T-helper 17 cell (primary cell): ENCODE results near the gene MRPL45. TPM values are rescaled to one million over a fixed set of nuclear protein-coding genes. Genes with fewer than 3 reads are reported as not detected.
"Not testable (repeated sequence)": the region's sequence is repeated elsewhere in the genome, so short reads cannot be mapped to it uniquely, and the experiment has no call there.

ENCODE experiments used
- ATAC-seq: fragments of 150-1000 bp; cut with Tn5 transposase; 2 replicates; pipeline ENCODE4 v1.10.0; 2021; ENCODE audit warnings: mild to moderate bottlenecking, moderate library complexity
- DNase-seq, 3 donors: peaks; one replicate each; pipeline versions ENCODE4 v3.0.0 to v3.0.0-alpha.2; 2020 to 2021
- H3K9me3 ChIP-seq: one replicate; pipeline ENCODE4 v1.7.0; 2013; ENCODE audit warnings: low read length, mild to moderate bottlenecking; ENCODE audit not compliant: control insufficient read depth, poor library complexity, severe bottlenecking
- H3K27ac Mint-ChIP-seq: one replicate; pipeline ENCODE4 v1.8.0; 2022; ENCODE audit warnings: mild to moderate bottlenecking, moderate library complexity, mixed read lengths
- H3K27me3 Mint-ChIP-seq: one replicate; pipeline ENCODE4 v1.8.0; 2022; ENCODE audit warnings: mixed read lengths
- H3K36me3 Mint-ChIP-seq: one replicate; pipeline ENCODE4 v1.8.0; 2022; ENCODE audit warnings: low read depth, mixed read lengths
- H3K4me1 Mint-ChIP-seq: one replicate; pipeline ENCODE4 v1.8.0; 2022; ENCODE audit warnings: mild to moderate bottlenecking, mixed read lengths
- H3K4me3 Mint-ChIP-seq: one replicate; pipeline ENCODE4 v1.8.0; 2022; ENCODE audit warnings: mild to moderate bottlenecking, moderate library complexity, mixed read lengths
- total RNA-seq, 4 donors: library from RNA in 2 of 4; stranded (reverse) in 2 of 4; gene quantifications; one replicate each; pipeline ENCODE4 v1.2.3 and lab custom pipeline; 2022 to 2026

MRPL45 gene
- total RNA-seq, 2 donors from 2014 or later: 17.4 to 17.7 TPM

DNA sequence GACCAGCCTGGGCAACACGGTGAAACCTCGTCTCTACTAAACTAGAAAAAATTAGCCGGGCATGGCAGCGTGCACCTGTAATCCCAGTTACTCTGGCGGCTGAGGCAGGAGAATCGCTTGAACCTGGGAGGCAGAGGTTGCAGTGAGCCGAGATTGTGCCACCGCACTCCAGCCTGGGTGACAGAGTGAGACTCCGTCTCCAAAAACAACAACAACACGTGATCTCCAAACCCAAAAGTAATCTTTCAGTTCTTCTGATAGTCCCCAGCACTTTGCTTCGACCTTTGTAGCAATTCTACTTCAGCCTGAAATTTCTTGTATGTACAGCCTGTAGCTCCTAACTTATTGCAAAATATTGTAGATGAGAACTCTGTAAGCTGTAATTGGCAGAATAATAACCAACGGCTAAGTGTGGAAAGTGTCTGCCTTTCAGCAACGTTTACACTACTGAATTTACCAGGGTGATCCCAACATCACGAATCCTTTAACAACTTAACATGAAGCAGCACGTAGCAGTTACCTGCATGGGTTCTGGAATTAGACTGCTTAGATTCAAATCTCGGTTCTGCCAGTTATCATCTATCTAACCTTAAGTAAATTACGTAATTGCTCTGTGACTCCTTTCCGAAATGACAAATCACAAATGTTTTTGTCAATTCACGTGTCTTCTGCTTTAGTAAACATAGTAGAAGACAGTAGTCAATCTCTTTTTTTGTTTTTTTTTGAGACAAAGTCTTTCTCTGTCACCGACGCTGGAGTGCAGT lies 1.2 kb upstream of the MRPL45 start:
- Mint-ChIP-seq H3K27ac (peak overlapping the region; percentile 97), H3K4me3 (peak overlapping the region; percentile 25)
- H3K4me1 Mint-ChIP-seq, ATAC-seq, DNase-seq, H3K36me3 Mint-ChIP-seq, H3K27me3 Mint-ChIP-seq, H3K9me3 ChIP-seq: not testable (repeated sequence)

DNA sequence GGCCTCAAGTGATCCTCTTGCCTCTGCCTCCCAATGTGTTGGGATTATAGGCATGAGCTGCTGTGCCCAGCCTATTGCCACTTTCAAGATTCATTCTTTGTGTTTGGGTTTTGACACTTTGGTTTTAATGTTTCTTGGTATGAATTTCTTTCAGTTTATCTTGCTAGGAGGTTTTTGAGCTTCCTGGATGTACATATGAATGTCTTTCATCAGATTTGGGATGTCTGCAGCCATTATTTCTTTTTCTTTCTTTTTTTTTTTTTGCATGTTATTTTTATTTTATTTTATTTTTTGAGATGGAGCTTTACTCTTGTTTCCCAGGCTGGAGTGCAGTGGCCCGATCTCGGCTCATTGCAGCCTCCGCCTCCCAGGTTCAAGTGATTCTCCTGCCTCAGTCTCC lies 18.5 kb downstream of the MRPL45 start:
- H3K27ac Mint-ChIP-seq: no peak overlapping the region
- H3K4me3 Mint-ChIP-seq: no peak overlapping the region
- DNase-seq (no peak), ATAC-seq (no peak)
- H3K27me3 Mint-ChIP-seq: no peaks in the 10 kb centered on the region
- H3K4me1 Mint-ChIP-seq: no peaks in the 10 kb centered on the region
- H3K9me3 ChIP-seq: no peaks in the 10 kb centered on the region
- peaks cover 3% of the 10 kb centered on the region for H3K36me3 Mint-ChIP-seq

DNA sequence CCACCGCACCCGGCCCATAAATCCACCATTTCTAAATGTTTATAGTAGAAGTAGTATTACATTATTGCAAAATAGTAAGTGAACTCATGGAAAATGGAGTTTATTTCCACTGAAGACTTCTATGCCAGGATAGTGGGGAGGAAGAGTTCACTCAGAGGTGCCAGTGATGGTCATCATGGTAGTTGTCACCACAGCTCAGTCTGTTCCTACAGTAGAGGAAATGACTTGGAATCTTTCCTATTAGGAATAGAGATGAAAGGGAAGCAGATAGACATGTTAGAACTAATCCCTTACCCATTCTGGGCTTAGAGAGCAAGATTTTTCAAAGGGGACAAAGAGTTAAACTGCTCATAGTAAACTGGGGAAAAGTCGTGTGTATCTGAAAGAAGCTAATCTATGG lies 20.1 kb downstream of the MRPL45 start:
- peaks cover 3% of the 10 kb centered on the region for H3K36me3 Mint-ChIP-seq
- ATAC-seq: no peak

DNA sequence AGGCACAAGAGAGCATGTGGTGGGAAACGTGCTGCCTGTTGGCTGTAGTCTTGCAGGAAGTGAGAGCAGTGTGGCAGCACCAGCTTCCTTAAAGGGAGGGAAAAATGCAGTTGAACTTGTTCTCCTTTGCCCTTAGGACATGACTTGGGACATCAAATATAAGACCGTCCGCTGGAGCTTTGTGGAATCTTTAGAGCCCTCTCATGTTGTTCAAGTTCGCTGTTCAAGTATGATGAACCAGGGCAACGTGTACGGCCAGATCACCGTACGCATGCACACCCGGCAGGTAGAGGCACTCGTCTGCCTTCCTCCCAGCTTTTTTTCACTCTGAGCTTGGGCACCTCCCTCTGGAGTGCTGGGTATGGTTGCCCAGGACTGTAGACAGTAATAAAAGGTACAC lies 23.5 kb downstream of the MRPL45 start:
- Mint-ChIP-seq H3K4me3 (no peak overlapping the region), H3K4me1 (no peaks in the 10 kb centered on the region), H3K36me3 (peaks cover 3% of the 10 kb centered on the region), H3K27me3 (no peaks in the 10 kb centered on the region), H3K27ac (no peak overlapping the region)
- ATAC-seq: no peak
- no peaks in the 10 kb centered on the region for H3K9me3 ChIP-seq
- DNase-seq: no peak

More for the DNA sequence above, 20.1 kb downstream of the MRPL45 start:
- Mint-ChIP-seq H3K4me3 (no peak overlapping the region), H3K4me1 (no peaks in the 10 kb centered on the region), H3K27ac (no peak overlapping the region), H3K27me3 (no peaks in the 10 kb centered on the region)
- no peaks in the 10 kb centered on the region for H3K9me3 ChIP-seq
- no peak for DNase-seq

DNA sequence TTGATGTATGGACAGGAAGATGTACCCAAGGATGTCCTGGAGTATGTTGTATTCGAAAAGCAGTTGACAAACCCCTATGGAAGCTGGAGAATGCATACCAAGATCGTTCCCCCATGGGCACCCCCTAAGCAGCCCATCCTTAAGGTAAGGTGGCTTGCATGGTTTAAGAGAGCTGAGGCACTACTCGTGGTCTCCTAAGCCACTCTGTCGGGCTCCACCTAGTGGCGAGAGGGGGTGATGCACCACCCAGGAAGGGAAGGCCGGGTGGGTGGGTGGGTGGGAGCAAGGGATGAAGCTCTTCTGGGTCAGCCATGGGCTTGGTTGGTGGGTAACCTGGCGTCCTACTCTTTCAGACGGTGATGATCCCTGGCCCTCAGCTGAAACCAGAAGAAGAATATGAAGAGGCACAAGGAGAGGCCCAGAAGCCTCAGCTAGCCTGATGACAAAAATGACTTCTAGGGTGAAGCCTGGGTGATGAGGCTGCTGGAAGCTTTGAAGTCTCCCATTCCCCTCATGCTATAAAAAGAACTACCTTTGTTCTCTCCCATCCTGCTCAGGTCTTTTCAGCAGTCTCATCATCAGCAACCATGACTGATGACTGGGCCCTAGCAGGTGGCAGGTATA lies 25.3 kb downstream of the MRPL45 start:
- peaks cover 4% of the 10 kb centered on the region for H3K27me3 Mint-ChIP-seq
- DNase-seq: peak; percentile 49 to 73 (median 50)
- H3K4me1 Mint-ChIP-seq: peaks cover 6% of the 10 kb centered on the region
- peak; percentile 90 for ATAC-seq
- H3K4me3 Mint-ChIP-seq: no peak overlapping the region
- no peaks in the 10 kb centered on the region for H3K9me3 ChIP-seq
- no peaks in the 10 kb centered on the region for H3K36me3 Mint-ChIP-seq
- peak overlapping the region; percentile 51 for H3K27ac Mint-ChIP-seq

DNA sequence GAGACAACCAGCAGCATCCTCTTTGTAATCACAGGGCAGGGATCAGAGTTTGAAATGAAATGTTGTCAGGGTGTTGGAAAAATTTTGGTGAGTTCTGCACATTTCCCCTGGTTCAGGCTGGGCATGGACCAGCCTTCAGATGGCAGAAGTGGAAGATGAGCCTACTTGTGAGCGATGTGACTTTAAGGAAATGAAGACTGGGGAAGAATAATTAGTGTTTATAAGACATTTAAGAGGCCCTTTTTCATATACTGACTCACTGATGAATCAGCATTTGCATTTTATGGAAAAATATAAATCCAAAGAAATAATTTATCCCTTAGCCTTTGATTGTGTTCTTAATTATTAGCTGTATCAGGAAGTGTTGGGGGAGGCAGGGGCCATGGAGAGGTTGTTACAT lies 25.9 kb downstream of the MRPL45 start:
- Mint-ChIP-seq H3K27me3 (peaks cover 8% of the 10 kb centered on the region), H3K36me3 (no peaks in the 10 kb centered on the region), H3K27ac (peak overlapping the region; percentile 51), H3K4me1 (peaks cover 7% of the 10 kb centered on the region), H3K4me3 (no peak overlapping the region)
- ATAC-seq: no peak
- DNase-seq: no peak
- H3K9me3 ChIP-seq: no peaks in the 10 kb centered on the region

DNA sequence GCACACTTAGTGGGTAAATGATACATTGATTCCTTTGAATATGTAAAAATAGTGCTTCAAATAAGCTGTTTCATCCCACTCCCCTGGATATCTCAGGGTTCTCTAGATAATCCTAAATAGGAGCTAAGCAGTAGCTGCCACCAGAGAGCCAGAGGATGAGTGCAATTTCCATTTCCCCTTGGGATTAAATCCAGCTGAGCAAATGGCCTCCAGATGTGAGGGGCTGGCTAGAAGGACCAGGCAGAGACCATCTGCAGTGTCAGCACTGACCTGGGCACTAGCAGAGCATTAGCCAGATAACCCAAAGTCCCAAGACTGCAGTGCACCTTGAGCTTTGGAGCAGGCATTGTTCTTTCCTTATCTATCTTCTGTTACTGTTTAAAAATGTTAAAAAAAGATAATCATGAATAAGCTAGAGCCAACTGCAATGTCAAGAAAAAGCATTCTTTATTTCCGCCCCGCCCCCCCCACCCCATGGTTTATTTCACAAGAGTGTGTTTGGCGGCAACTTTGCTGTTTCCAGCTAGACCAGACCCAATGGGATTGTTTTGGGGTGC lies 27.3 kb downstream of the MRPL45 start:
- DNase-seq: no peak
- H3K36me3 Mint-ChIP-seq: no peaks in the 10 kb centered on the region
- ATAC-seq: no peak
- no peak overlapping the region for H3K4me3 Mint-ChIP-seq
- H3K27ac Mint-ChIP-seq: no peak overlapping the region
- peaks cover 9% of the 10 kb centered on the region for H3K4me1 Mint-ChIP-seq
- H3K27me3 Mint-ChIP-seq: peaks cover 18% of the 10 kb centered on the region
- H3K9me3 ChIP-seq: no peaks in the 10 kb centered on the region

DNA sequence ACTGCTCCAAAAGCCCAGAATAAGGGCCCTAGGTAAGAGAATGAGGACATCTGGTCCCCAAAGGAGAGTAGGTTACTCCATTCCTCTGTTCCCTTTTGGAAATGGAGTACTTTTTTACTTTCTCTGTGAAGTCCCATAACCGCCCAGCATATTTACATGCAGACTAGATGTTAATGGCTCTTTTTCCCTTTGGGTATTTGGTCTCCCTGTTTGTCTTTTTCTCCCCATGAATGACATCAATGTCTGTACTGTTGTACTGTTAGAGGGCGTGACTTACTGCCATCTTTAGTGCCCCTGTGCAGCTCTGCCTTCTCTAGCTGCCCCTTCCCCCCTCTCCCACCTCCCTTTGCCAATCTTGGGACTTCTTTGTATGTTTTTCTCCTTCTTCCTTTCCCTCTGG lies 27.8 kb downstream of the MRPL45 start:
- Mint-ChIP-seq H3K36me3 (no peaks in the 10 kb centered on the region), H3K4me1 (peaks cover 9% of the 10 kb centered on the region), H3K27me3 (peaks cover 23% of the 10 kb centered on the region), H3K4me3 (no peak overlapping the region), H3K27ac (peak overlapping the region; percentile 45)
- no peak for ATAC-seq
- H3K9me3 ChIP-seq: no peaks in the 10 kb centered on the region
- DNase-seq: no peak

DNA sequence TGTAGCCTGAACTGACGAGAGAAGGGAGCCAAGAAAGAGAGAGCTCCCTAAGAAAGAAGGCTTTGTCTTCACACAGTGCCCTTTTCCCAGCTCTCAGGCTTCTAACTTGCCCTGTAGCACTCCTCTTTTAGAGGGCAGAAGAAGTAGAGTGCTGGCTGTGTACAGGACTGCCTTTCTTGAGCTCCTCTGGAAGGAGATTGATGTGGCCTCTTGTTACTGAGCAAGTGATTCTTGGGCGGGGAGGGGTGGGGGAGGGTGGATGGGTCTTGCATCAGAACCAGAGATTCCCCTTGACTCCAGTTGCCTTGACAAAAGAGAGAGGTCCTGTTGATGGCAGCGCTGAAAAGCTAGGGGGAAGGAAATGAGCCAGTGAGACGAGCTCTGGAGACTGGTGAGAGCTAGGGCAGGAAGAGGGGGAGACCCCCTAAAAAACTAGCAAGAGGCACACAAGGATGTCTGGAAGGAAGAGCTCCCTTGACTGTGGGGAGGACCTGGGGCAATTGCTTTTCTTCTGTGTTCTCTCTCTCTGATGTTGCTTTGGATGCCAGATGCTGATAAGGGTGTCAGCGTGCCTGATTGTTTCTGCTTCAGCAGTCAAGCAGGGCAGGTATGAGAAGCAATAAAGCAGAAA lies 28.4 kb downstream of the MRPL45 start:
- Mint-ChIP-seq H3K4me1 (peaks cover 9% of the 10 kb centered on the region), H3K27ac (peak overlapping the region; percentile 45), H3K36me3 (no peaks in the 10 kb centered on the region), H3K4me3 (no peak overlapping the region), H3K27me3 (peaks cover 29% of the 10 kb centered on the region)
- H3K9me3 ChIP-seq: no peaks in the 10 kb centered on the region
- DNase-seq (no peak), ATAC-seq (no peak)

DNA sequence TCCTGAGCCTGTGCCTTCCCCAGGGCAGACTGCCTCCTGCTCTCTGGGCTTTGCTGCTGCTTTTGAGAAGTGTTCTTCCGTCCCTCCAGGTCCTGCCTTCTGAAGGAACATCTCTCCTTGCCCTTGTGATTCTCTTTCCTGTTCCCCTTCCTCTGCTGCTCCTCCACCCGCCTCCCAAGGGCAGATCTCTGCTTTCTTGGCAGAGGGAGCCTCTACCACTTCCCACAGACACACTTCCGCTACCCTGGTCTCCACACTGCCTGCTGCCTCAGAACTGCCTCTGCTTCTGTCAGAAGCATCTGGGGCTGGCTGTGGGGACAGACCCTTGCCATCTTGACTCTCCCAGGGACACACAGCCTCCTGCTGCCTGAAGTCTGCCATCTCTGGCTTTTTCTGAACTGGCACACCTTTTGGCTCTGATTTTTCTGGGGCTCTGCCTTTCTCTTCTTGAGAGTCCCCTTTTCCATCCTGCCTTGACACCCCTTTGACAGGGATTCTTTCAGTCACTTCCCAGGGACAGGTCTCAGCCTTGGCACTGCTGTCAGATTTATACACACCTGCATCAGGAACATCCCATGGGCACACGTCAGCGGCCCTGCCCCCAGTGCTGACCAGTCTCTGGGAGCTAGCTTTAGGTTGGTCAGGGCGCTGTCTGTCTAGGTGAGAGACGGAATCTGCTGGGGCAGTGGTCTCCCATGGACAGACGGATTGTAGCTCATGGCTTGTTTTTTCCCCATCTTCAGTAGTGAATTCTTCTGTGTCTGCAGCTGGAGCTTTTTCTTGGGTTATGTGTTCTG lies 30.2 kb downstream of the MRPL45 start:
- no peak overlapping the region for H3K4me3 Mint-ChIP-seq
- H3K9me3 ChIP-seq: no peaks in the 10 kb centered on the region
- H3K27me3 Mint-ChIP-seq: peaks cover 37% of the 10 kb centered on the region
- DNase-seq (no peak), ATAC-seq (no peak)
- H3K4me1 Mint-ChIP-seq: peaks cover 11% of the 10 kb centered on the region
- peak overlapping the region; percentile 71 for H3K27ac Mint-ChIP-seq
- no peaks in the 10 kb centered on the region for H3K36me3 Mint-ChIP-seq

DNA sequence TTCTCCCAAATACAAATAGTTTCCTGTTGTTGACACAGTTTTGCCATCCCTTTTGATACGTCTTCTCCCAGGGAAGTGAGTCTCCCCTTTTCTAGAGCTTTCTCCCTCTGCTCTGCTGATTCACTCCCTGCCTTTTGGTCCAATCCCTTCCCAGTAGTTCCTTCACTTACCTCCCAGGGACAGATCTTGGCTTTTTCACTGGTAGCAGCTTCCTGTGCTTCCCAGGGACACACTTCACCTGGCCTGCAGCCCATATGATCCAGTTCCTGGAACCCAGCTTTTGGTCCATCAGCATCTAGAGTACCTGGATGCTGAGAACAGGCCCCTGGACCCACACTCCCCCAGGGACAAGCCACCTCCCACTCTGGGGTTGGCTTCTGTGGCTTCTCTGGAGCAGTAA lies 31.0 kb downstream of the MRPL45 start:
- Mint-ChIP-seq H3K27ac (no peak overlapping the region), H3K4me1 (peaks cover 11% of the 10 kb centered on the region)
- no peak for ATAC-seq

DNA sequence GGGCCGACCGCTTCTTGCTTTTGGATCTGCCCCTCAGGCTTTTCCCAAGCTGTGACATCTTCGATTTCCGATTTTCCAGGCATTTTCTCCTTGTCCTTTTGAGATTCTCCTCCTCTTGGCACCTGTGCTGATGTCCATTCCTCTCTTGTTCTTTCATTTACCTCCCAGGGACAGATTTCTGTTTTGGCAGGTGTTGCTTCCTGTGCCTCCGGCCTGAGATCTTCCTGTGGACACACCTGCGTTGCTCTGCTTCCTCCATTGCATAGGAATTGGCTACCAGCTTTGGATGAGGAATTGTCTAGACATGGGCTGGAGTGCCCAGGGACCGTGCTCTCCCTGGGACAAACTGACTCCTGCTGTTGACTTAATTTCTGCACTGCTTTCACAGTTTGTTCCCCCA lies 31.7 kb downstream of the MRPL45 start:
- H3K36me3 Mint-ChIP-seq: peaks cover 3% of the 10 kb centered on the region
- H3K27me3 Mint-ChIP-seq: peaks cover 44% of the 10 kb centered on the region
- peaks cover 11% of the 10 kb centered on the region for H3K4me1 Mint-ChIP-seq
- H3K9me3 ChIP-seq: no peaks in the 10 kb centered on the region
- H3K4me3 Mint-ChIP-seq: no peak overlapping the region
- ATAC-seq (no peak), DNase-seq (no peak)
- H3K27ac Mint-ChIP-seq: no peak overlapping the region

More for the DNA sequence above, 31.0 kb downstream of the MRPL45 start:
- DNase-seq: no peak
- Mint-ChIP-seq H3K27me3 (peaks cover 37% of the 10 kb centered on the region), H3K4me3 (no peak overlapping the region), H3K36me3 (no peaks in the 10 kb centered on the region)
- H3K9me3 ChIP-seq: no peaks in the 10 kb centered on the region

DNA sequence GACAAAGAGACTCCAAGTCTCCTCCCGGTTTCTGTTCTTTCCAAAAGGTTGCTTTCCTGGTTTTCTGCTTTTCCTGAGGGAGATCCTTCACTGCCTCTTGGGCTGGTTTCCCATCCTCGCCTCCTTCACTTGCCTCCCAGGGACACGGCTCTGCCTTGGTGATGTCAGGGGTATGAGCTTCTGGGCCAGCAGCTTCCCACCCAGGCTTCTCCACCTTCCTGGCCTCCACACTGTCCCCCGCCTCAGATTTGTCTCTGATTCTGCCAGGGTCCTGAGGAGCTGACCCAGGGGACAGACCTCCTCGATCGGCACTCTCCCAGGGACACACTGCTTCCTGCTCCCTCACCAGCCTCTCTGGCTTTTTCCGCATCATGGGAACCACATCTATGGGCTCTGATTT lies 32.3 kb downstream of the MRPL45 start:
- peaks cover 7% of the 10 kb centered on the region for H3K36me3 Mint-ChIP-seq
- peaks cover 11% of the 10 kb centered on the region for H3K4me1 Mint-ChIP-seq
- H3K27ac Mint-ChIP-seq: no peak overlapping the region
- no peaks in the 10 kb centered on the region for H3K9me3 ChIP-seq
- ATAC-seq (no peak), DNase-seq (no peak)
- H3K27me3 Mint-ChIP-seq: peaks cover 48% of the 10 kb centered on the region
- H3K4me3 Mint-ChIP-seq: no peak overlapping the region
